Smooth muscle cell (in vitro differentiated cells): ENCODE data around the gene DCK. TPM values are rescaled to one million over a fixed set of nuclear protein-coding genes. Genes with fewer than 3 reads are reported as not detected.

Source experiments
- DNase-seq: peaks from one replicate; lab custom pipeline; 2025; ENCODE audit not compliant: unreplicated experiment; lab: John Stamatoyannopoulos, UW
- H2AFZ ChIP-seq: fragments of 200-600 bp; sonication (generic); 2 replicates; pipeline ENCODE4 v1.6.0; 2016; ENCODE audit warnings: antibody characterized with exemption, low read depth, mild to moderate bottlenecking
- H3F3A ChIP-seq: fragments of 200-600 bp; sonication (generic); 2 replicates; pipeline ENCODE4 v1.6.0; 2017; ENCODE audit warnings: antibody characterized with exemption, low read depth
- H3K27ac ChIP-seq: fragments of 200-600 bp; sonication (generic); 2 replicates; pipeline ENCODE4 v1.5.1; 2016; ENCODE audit warnings: low read depth, mild to moderate bottlenecking
- H3K27me3 ChIP-seq: fragments of 200-600 bp; sonication (generic); 2 replicates; pipeline ENCODE4 v1.6.1; 2016; ENCODE audit warnings: low read depth, mild to moderate bottlenecking
- H3K36me3 ChIP-seq: fragments of 200-600 bp; sonication (generic); 2 replicates; pipeline ENCODE4 v1.5.1; 2016; ENCODE audit warnings: low read depth
- H3K4me1 ChIP-seq: fragments of 200-600 bp; sonication (generic); 2 replicates; pipeline ENCODE4 v1.5.1; 2016; ENCODE audit warnings: low read depth
- H3K4me2 ChIP-seq: fragments of 200-600 bp; sonication (generic); 2 replicates; pipeline ENCODE4 v1.6.0; 2016; ENCODE audit warnings: mild to moderate bottlenecking
- H3K4me3 ChIP-seq: fragments of 200-600 bp; sonication (generic); 2 replicates; pipeline ENCODE4 v1.5.1; 2016; ENCODE audit warnings: mild to moderate bottlenecking
- H3K79me2 ChIP-seq: fragments of 200-600 bp; sonication (generic); 2 replicates; pipeline ENCODE4 v1.6.0; 2016; ENCODE audit warnings: low read depth, mild to moderate bottlenecking
- H3K9ac ChIP-seq: fragments of 200-600 bp; sonication (generic); 2 replicates; pipeline ENCODE4 v1.6.0; 2016; ENCODE audit warnings: low read depth
- H3K9me3 ChIP-seq: fragments of 200-600 bp; sonication (generic); replicated peaks from 2 replicates; pipeline ENCODE4 v1.5.1; 2016; ENCODE audit warnings: low read depth
- H4K20me1 ChIP-seq: fragments of 200-600 bp; sonication (generic); 2 replicates; pipeline ENCODE4 v1.6.0; 2016; ENCODE audit warnings: low read depth
- CTCF ChIP-seq: fragments of 200-600 bp; sonication (generic); IDR thresholded peaks from 2 replicates; pipeline ENCODE4 v1.5.1; 2017; ENCODE audit warnings: borderline replicate concordance, mild to moderate bottlenecking, antibody characterized with exemption; ENCODE audit not compliant: insufficient read depth, poor library complexity, severe bottlenecking
- WGBS: methylation state at CpG from one replicate; pipeline ENCODE4 v1.1.7; 2016; ENCODE audit warnings: low lambda C conversion rate; 5-methylcytosine and 5-hydroxymethylcytosine counted together
- polyA plus RNA-seq: library from polyadenylated mRNA; unstranded; fragments of >200 nt; fragmentation: Nextera tagmentation; extraction: Ambion mirVana; gene quantifications from 2 replicates; pipeline ENCODE4 v1.2.1, GENCODE V29; 2016
- total RNA-seq: library from RNA; depleted of rRNA; stranded (reverse); fragments of >200 nt; gene quantifications from 2 replicates; pipeline ENCODE4 v1.2.3, GENCODE V29; 2014

The DCK gene
- total and polyA plus RNA-seq, 2 experiments from 2014 or later = 18.8 to 28.9 TPM

- WGBS = 96% methylated on average over 6 of the region's 6 CpGs
- TF ChIP-seq CTCF = no peak
- H3K79me2 ChIP-seq = peaks cover 7% of the 10 kb centered on the region
Measured at GRCh38 chr4:71006203-71006907, 12.9 kb downstream of the DCK start.

GRCh38 chr4:71008196-71008595, 14.7 kb downstream of the DCK start:
- Histone ChIP-seq H3F3A (no peaks in the 10 kb centered on the region), H4K20me1 (peaks cover 2% of the 10 kb centered on the region), H3K9me3 (no peaks in the 10 kb centered on the region), H3K27me3 (no peaks in the 10 kb centered on the region), H3K4me2 (no peak overlapping the region), H3K4me3 (no peak overlapping the region), H3K4me1 (no peaks in the 10 kb centered on the region), H3K36me3 (no peaks in the 10 kb centered on the region), H3K9ac (no peak overlapping the region), H3K79me2 (no peaks in the 10 kb centered on the region), H3K27ac (no peak overlapping the region), H2AFZ (no peak overlapping the region)
- no peak for DNase-seq
- 98% methylated on average over 2 of the region's 2 CpGs for WGBS
- TF ChIP-seq CTCF = no peak

More at GRCh38 chr4:71006203-71006907, 12.9 kb downstream of the DCK start:
- no peak for DNase-seq
- no peak overlapping the region for H3K4me3 ChIP-seq
- H3F3A ChIP-seq = no peaks in the 10 kb centered on the region
- H3K4me2 ChIP-seq = no peak overlapping the region
- no peak overlapping the region for H3K9ac ChIP-seq
- H2AFZ ChIP-seq = no peak overlapping the region
- H3K27ac ChIP-seq = no peak overlapping the region
- H3K36me3 ChIP-seq = peaks cover 4% of the 10 kb centered on the region
- no peaks in the 10 kb centered on the region for H3K4me1 ChIP-seq
- H4K20me1 ChIP-seq = peaks cover 4% of the 10 kb centered on the region
- no peaks in the 10 kb centered on the region for H3K9me3 ChIP-seq
- H3K27me3 ChIP-seq = no peaks in the 10 kb centered on the region

GRCh38 chr4:71009086-71009485, 15.6 kb downstream of the DCK start:
- no peaks in the 10 kb centered on the region for H3K4me1 ChIP-seq
- H3K9me3 ChIP-seq = no peaks in the 10 kb centered on the region
- H3K79me2 ChIP-seq = no peaks in the 10 kb centered on the region
- H2AFZ ChIP-seq = no peak overlapping the region
- no peak overlapping the region for H3K9ac ChIP-seq
- no peaks in the 10 kb centered on the region for H4K20me1 ChIP-seq
- DNase-seq = no peak
- no peaks in the 10 kb centered on the region for H3K27me3 ChIP-seq
- no peak overlapping the region for H3K27ac ChIP-seq
- H3K4me2 ChIP-seq = no peak overlapping the region
- no peak overlapping the region for H3K4me3 ChIP-seq
- WGBS = 80% methylated on average over 3 of the region's 3 CpGs
- H3F3A ChIP-seq = no peaks in the 10 kb centered on the region
- no peak for TF ChIP-seq CTCF
- no peaks in the 10 kb centered on the region for H3K36me3 ChIP-seq
